GM23338 (cell line): ENCODE measurements around the gene TMEM30A. TPM values are rescaled to one million over a fixed set of nuclear protein-coding genes. Genes with fewer than 3 reads are reported as not detected.

Experiments
- ATAC-seq: fragments of 200-7000 bp; cut with Tn5 transposase; 3 replicates; pipeline ENCODE4 v1.9.1; 2020
- DNase-seq: peaks from one replicate; pipeline ENCODE4 v3.0.0-alpha.2; 2015; ENCODE audit warnings: low spot score
- H2AFZ ChIP-seq: fragments of 200-600 bp; sonication (generic); 2 replicates; pipeline ENCODE4 v1.8.0; 2016; ENCODE audit warnings: antibody characterized with exemption, mild to moderate bottlenecking, moderate library complexity
- H3F3A ChIP-seq: fragments of 200-600 bp; sonication (generic); replicated peaks from 2 replicates; pipeline ENCODE4 v1.8.0; 2017; ENCODE audit warnings: antibody characterized with exemption, mixed run types, low read depth
- H3K27ac ChIP-seq: fragments of 200-600 bp; sonication (generic); 2 replicates; pipeline ENCODE4 v1.6.1; 2016; ENCODE audit warnings: low read depth
- H3K27me3 ChIP-seq: fragments of 200-600 bp; sonication (generic); 2 replicates; pipeline ENCODE4 v1.8.0; 2016; ENCODE audit warnings: mild to moderate bottlenecking, mixed run types, moderate library complexity; ENCODE audit not compliant: insufficient read depth
- H3K36me3 ChIP-seq: fragments of 200-600 bp; sonication (generic); 2 replicates; pipeline ENCODE4 v1.8.0; 2016; ENCODE audit warnings: mild to moderate bottlenecking; ENCODE audit not compliant: insufficient read depth
- H3K4me1 ChIP-seq: fragments of 200-600 bp; sonication (generic); 2 replicates; pipeline ENCODE4 v1.8.0; 2016; ENCODE audit warnings: mild to moderate bottlenecking, moderate library complexity; ENCODE audit not compliant: insufficient read depth
- H3K4me2 ChIP-seq: fragments of 200-600 bp; sonication (generic); 2 replicates; pipeline ENCODE4 v1.7.1; 2017; ENCODE audit warnings: mixed run types
- H3K4me3 ChIP-seq: fragments of 200-600 bp; sonication (generic); 2 replicates; pipeline ENCODE4 v1.6.1; 2016; ENCODE audit warnings: mixed run types
- H3K79me2 ChIP-seq: fragments of 200-600 bp; sonication (generic); replicated peaks from 2 replicates; pipeline ENCODE4 v1.8.0; 2017; ENCODE audit warnings: mild to moderate bottlenecking; ENCODE audit not compliant: insufficient read depth
- H3K9me2 ChIP-seq: fragments of 200-600 bp; sonication (generic); 2 replicates; pipeline ENCODE4 v1.8.0; 2017; ENCODE audit not compliant: insufficient read depth
- H4K20me1 ChIP-seq: fragments of 200-600 bp; sonication (generic); replicated peaks from 2 replicates; pipeline ENCODE4 v1.8.0; 2017; ENCODE audit warnings: mild to moderate bottlenecking; ENCODE audit not compliant: insufficient read depth
- H3K27ac Mint-ChIP-seq: 2 replicates; pipeline ENCODE4 v1.8.0; 2020; ENCODE audit warnings: inconsistent platforms, mild to moderate bottlenecking, moderate library complexity, mixed read lengths
- H3K27me3 Mint-ChIP-seq: 3 replicates; pipeline ENCODE4 v1.8.0; 2022; ENCODE audit warnings: low read depth, mild to moderate bottlenecking, moderate library complexity, mixed read lengths, inconsistent platforms; ENCODE audit not compliant: insufficient read depth, poor library complexity
- H3K36me3 Mint-ChIP-seq: 3 replicates; pipeline ENCODE4 v1.8.0; 2021; ENCODE audit warnings: low read depth, mild to moderate bottlenecking, inconsistent platforms, moderate library complexity, mixed read lengths
- H3K4me1 Mint-ChIP-seq: 3 replicates; pipeline ENCODE4 v1.8.0; 2020; ENCODE audit warnings: mild to moderate bottlenecking, inconsistent platforms, mixed read lengths
- H3K4me3 Mint-ChIP-seq: 3 replicates; pipeline ENCODE4 v1.8.0; 2021; ENCODE audit warnings: moderate library complexity, mild to moderate bottlenecking, inconsistent platforms, mixed read lengths
- H3K9me3 Mint-ChIP-seq: 3 replicates; pipeline ENCODE4 v1.8.0; 2020; ENCODE audit warnings: moderate library complexity, mild to moderate bottlenecking, inconsistent platforms, mixed read lengths
- CTCF ChIP-seq, 2 experiments: fragments of 200-600 bp in 1 of 2; sonication (generic) in 1 of 2; conservative IDR thresholded peaks; 2 replicates each; pipeline versions ENCODE4 v1.5.1 to v1.6.1; 2016 to 2017; ENCODE audit warnings: antibody characterized with exemption in 2 of 2, low read depth in 2 of 2, mild to moderate bottlenecking in 2 of 2, moderate library complexity in 1 of 2
- polyA plus RNA-seq: library from polyadenylated mRNA; unstranded; fragments of >200 nt; fragmentation: Nextera tagmentation; extraction: Ambion mirVana; gene quantifications from 2 replicates; pipeline ENCODE4 v1.2.1, GENCODE V29; 2016
- total RNA-seq: library from RNA; depleted of rRNA; stranded (reverse); fragments of >200 nt; shearing (Covaris generic); gene quantifications from 2 replicates; pipeline ENCODE4 v1.2.3, GENCODE V29; 2014
- TF ChIP-seq, protein P1 (sequence below): fragments of 250-450 bp; sonication (Bioruptor Pico); IDR thresholded peaks from 2 replicates; pipeline ENCODE4 v1.5.0; 2020; ENCODE audit warnings: mild to moderate bottlenecking, moderate library complexity

TMEM30A gene
- total and polyA plus RNA-seq, 2 experiments from 2014 or later: 61.7 to 99.9 TPM

DNA sequence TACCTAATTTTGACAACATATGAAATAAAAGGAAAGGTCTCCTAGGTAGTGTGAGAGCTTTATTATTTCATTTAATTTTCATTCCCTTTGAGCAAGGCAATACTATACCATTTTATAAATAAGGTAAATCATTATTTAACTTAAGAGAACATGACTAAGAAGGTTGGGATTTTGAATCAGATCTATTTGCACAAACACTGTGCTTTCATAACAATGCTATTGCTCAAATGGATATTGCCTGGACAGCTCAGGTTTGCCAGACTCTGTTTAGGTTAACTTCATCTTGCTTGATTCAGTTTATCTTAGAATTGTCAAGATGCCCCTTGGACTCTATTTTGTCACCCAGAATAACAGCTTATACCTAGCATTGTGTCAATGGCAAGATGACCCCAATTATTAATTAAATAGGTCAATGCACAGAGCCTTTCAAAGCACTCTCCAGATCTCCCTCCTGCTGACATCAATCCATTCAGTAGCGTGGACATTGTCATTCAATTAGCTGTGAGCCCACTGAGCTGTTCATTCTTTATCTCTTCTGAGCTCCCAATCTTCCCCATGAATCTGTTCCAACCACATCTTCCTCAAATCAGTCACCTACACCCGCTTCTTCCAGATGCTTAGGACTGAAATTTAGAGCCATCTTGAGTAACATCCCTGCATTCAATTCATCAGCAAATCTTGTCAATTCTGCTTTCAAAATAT, 42.1 kb upstream of the TMEM30A start:
- Histone ChIP-seq H3K36me3 (no peaks in the 10 kb centered on the region), H3K79me2 (no peaks in the 10 kb centered on the region), H3K4me2 (peak overlapping the region; percentile 70), H3K27ac (peak overlapping the region; percentile 53; the same call in 1 of the 2 replicates), H3K27me3 (no peaks in the 10 kb centered on the region), H3F3A (no peaks in the 10 kb centered on the region), H3K4me1 (peaks cover 17% of the 10 kb centered on the region), H4K20me1 (no peaks in the 10 kb centered on the region), H3K9me2 (no peaks in the 10 kb centered on the region), H3K4me3 (peak overlapping the region; percentile 24; the same call in 1 of the 2 replicates), H2AFZ (peak overlapping the region; percentile 63)
- peaks cover 1% of the 10 kb centered on the region for H3K27me3 Mint-ChIP-seq
- H3K27ac Mint-ChIP-seq: peak overlapping the region; percentile 11; the same call in 1 of the 2 replicates
- TF ChIP-seq, protein P1, sequence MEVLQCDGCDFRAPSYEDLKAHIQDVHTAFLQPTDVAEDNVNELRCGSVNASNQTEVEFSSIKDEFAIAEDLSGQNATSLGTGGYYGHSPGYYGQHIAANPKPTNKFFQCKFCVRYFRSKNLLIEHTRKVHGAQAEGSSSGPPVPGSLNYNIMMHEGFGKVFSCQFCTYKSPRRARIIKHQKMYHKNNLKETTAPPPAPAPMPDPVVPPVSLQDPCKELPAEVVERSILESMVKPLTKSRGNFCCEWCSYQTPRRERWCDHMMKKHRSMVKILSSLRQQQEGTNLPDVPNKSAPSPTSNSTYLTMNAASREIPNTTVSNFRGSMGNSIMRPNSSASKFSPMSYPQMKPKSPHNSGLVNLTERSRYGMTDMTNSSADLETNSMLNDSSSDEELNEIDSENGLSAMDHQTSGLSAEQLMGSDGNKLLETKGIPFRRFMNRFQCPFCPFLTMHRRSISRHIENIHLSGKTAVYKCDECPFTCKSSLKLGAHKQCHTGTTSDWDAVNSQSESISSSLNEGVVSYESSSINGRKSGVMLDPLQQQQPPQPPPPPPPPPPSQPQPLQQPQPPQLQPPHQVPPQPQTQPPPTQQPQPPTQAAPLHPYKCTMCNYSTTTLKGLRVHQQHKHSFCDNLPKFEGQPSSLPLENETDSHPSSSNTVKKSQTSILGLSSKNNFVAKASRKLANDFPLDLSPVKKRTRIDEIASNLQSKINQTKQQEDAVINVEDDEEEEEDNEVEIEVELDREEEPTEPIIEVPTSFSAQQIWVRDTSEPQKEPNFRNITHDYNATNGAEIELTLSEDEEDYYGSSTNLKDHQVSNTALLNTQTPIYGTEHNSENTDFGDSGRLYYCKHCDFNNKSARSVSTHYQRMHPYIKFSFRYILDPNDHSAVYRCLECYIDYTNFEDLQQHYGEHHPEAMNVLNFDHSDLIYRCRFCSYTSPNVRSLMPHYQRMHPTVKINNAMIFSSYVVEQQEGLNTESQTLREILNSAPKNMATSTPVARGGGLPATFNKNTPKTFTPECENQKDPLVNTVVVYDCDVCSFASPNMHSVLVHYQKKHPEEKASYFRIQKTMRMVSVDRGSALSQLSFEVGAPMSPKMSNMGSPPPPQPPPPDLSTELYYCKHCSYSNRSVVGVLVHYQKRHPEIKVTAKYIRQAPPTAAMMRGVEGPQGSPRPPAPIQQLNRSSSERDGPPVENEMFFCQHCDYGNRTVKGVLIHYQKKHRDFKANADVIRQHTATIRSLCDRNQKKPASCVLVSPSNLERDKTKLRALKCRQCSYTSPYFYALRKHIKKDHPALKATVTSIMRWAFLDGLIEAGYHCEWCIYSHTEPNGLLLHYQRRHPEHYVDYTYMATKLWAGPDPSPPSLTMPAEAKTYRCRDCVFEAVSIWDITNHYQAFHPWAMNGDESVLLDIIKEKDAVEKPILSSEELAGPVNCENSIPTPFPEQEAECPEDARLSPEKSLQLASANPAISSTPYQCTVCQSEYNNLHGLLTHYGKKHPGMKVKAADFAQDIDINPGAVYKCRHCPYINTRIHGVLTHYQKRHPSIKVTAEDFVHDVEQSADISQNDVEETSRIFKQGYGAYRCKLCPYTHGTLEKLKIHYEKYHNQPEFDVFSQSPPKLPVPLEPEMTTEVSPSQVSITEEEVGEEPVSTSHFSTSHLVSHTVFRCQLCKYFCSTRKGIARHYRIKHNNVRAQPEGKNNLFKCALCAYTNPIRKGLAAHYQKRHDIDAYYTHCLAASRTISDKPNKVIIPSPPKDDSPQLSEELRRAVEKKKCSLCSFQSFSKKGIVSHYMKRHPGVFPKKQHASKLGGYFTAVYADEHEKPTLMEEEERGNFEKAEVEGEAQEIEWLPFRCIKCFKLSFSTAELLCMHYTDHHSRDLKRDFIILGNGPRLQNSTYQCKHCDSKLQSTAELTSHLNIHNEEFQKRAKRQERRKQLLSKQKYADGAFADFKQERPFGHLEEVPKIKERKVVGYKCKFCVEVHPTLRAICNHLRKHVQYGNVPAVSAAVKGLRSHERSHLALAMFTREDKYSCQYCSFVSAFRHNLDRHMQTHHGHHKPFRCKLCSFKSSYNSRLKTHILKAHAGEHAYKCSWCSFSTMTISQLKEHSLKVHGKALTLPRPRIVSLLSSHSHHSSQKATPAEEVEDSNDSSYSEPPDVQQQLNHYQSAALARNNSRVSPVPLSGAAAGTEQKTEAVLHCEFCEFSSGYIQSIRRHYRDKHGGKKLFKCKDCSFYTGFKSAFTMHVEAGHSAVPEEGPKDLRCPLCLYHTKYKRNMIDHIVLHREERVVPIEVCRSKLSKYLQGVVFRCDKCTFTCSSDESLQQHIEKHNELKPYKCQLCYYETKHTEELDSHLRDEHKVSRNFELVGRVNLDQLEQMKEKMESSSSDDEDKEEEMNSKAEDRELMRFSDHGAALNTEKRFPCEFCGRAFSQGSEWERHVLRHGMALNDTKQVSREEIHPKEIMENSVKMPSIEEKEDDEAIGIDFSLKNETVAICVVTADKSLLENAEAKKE: peak; percentile 79; the same call in 1 of the 2 replicates
- TF ChIP-seq CTCF (conservative IDR thresholded peaks at IDR 0.05; ENCODE audit: low read depth in 2 of 2): no peak
- peaks cover 5% of the 10 kb centered on the region; the same call in 2 of the 3 replicates for H3K9me3 Mint-ChIP-seq
- H3K4me3 Mint-ChIP-seq: no peak overlapping the region
- H3K36me3 Mint-ChIP-seq: no peaks in the 10 kb centered on the region
- DNase-seq: peak; percentile 40
- peaks cover 18% of the 10 kb centered on the region for H3K4me1 Mint-ChIP-seq
- peak; percentile 82 for ATAC-seq
